Right lobe of liver (tissue), 4 donors: Measurements from ENCODE around the gene MCTP1.

Source experiments
- CTCF ChIP-seq, 4 donors: fragments of 200-600 bp in 3 of 4; fragments of 450-650 bp in 1 of 4; IDR thresholded peaks; one replicate each; pipeline versions ENCODE4 v1.5.1 to v1.8.0; 2016 to 2022; ENCODE audit warnings: antibody characterized with exemption in 4 of 4, mild to moderate bottlenecking in 2 of 4
- POLR2A ChIP-seq: fragments of 450-650 bp; IDR thresholded peaks from one replicate; pipeline ENCODE4 v1.6.1; 2017; ENCODE audit warnings: antibody characterized with exemption, mild to moderate bottlenecking
- donor health status: DM: no; HTN: no; CAD: no.
- donor health status: DM: no; HTN: no; CAD: no.
- donor health status: DM: no; HTN: yes; CAD: no.

- TF ChIP-seq CTCF (IDR thresholded peaks at IDR 0.05) (no peak), POLR2A (no peak)
These were observed 500.1 kb downstream of the MCTP1 start for GRCh38 chr5:94784536-94785505.
